WTC11 (cell line): ENCODE data around the gene FBXO48. TPM values are rescaled to one million over a fixed set of nuclear protein-coding genes. Genes with fewer than 3 reads are reported as not detected.

Experiments used
- ATAC-seq: fragments of 200-7000 bp; cut with Tn5 transposase; 2 replicates; pipeline ENCODE4 v1.10.0; 2021; ENCODE audit warnings: mild to moderate bottlenecking, moderate library complexity
- CTCF ChIA-PET: fragments of 300-600 bp; sonication (Branson Sonifier 250); formaldehyde crosslinking; loops from one replicate; lab custom pipeline; 2021; ENCODE audit warnings: antibody characterized with exemption; lab: Charles Lee
- POLR2A ChIA-PET: fragments of 350-600 bp; sonication (Branson Sonifier 250); formaldehyde crosslinking; loops from one replicate; lab custom pipeline; 2021; ENCODE audit warnings: antibody characterized with exemption; lab: Charles Lee
- DNase-seq: peaks from one replicate; pipeline ENCODE4 v3.0.0; 2021; ENCODE audit warnings: low spot score
- H3K27ac Mint-ChIP-seq: 2 replicates; pipeline ENCODE4 v1.8.0; 2021; ENCODE audit warnings: mixed read lengths
- H3K27me3 Mint-ChIP-seq: 2 replicates; pipeline ENCODE4 v1.8.0; 2021; ENCODE audit warnings: low read depth, mild to moderate bottlenecking, moderate library complexity, mixed read lengths
- H3K36me3 Mint-ChIP-seq: 2 replicates; pipeline ENCODE4 v1.8.0; 2021; ENCODE audit warnings: mixed read lengths
- H3K4me1 Mint-ChIP-seq: 2 replicates; pipeline ENCODE4 v1.8.0; 2022; ENCODE audit warnings: mixed read lengths
- H3K4me3 Mint-ChIP-seq: 2 replicates; pipeline ENCODE4 v1.8.0; 2021; ENCODE audit warnings: mild to moderate bottlenecking, moderate library complexity, mixed read lengths
- H3K9me3 Mint-ChIP-seq: 2 replicates; pipeline ENCODE4 v1.8.0; 2021; ENCODE audit warnings: mixed read lengths
- ARID4B ChIP-seq: sonication (generic); formaldehyde crosslinking; IDR thresholded peaks from 2 replicates; pipeline ENCODE4 v1.8.0; 2023; ENCODE audit warnings: missing genetic modification reagents, mild to moderate bottlenecking, borderline replicate concordance
- CREB1 ChIP-seq: sonication (generic); formaldehyde crosslinking; IDR thresholded peaks from 2 replicates; pipeline ENCODE4 v1.8.0; 2023; ENCODE audit warnings: mild to moderate bottlenecking, missing genetic modification reagents
- GRHL2 ChIP-seq: fragments of 250-450 bp; sonication (Bioruptor Pico); IDR thresholded peaks from 2 replicates; pipeline ENCODE4 v1.8.0; 2022; ENCODE audit warnings: mild to moderate bottlenecking, moderate library complexity; ENCODE audit not compliant: insufficient replicate concordance, severe bottlenecking
- HMGA2 ChIP-seq: fragments of 250-450 bp; sonication (Bioruptor Pico); IDR thresholded peaks from 2 replicates; pipeline ENCODE4 v1.4.0; 2021; ENCODE audit warnings: mild to moderate bottlenecking, moderate library complexity
- KAT7 ChIP-seq: sonication (generic); formaldehyde crosslinking; IDR thresholded peaks from 2 replicates; pipeline ENCODE4 v1.8.1; 2023; ENCODE audit warnings: missing genetic modification reagents, mild to moderate bottlenecking, borderline replicate concordance
- MXD4 ChIP-seq: fragments of 250-450 bp; sonication (Bioruptor Pico); IDR thresholded peaks from 2 replicates; pipeline ENCODE4 v1.8.0; 2021; ENCODE audit warnings: mild to moderate bottlenecking, moderate library complexity, borderline replicate concordance
- OVOL2 ChIP-seq: fragments of 250-450 bp; sonication (Bioruptor Pico); IDR thresholded peaks from 2 replicates; pipeline ENCODE4 v1.9.0; 2021; ENCODE audit warnings: mild to moderate bottlenecking, borderline replicate concordance
- PRDM15 ChIP-seq: sonication (generic); formaldehyde crosslinking; IDR thresholded peaks from 2 replicates; pipeline ENCODE4 v1.8.0; 2022; ENCODE audit warnings: missing genetic modification reagents
- SP1 ChIP-seq: sonication (generic); formaldehyde crosslinking; conservative IDR thresholded peaks from 2 replicates; pipeline ENCODE4 v1.8.1; 2022; ENCODE audit warnings: missing genetic modification reagents
- STAT6 ChIP-seq: sonication (generic); formaldehyde crosslinking; conservative IDR thresholded peaks from 2 replicates; pipeline ENCODE4 v1.8.1; 2023; ENCODE audit warnings: mild to moderate bottlenecking, low read depth, missing genetic modification reagents, moderate library complexity
- TEAD1 ChIP-seq: sonication (generic); formaldehyde crosslinking; IDR thresholded peaks from 2 replicates; pipeline ENCODE4 v1.8.0; 2022; ENCODE audit warnings: mild to moderate bottlenecking, missing genetic modification reagents
- ZNF219 ChIP-seq: sonication (generic); formaldehyde crosslinking; IDR thresholded peaks from 2 replicates; pipeline ENCODE4 v1.8.0; 2023; ENCODE audit warnings: missing genetic modification reagents, mild to moderate bottlenecking, borderline replicate concordance
- ZNF263 ChIP-seq: sonication (generic); formaldehyde crosslinking; IDR thresholded peaks from 2 replicates; pipeline ENCODE4 v1.8.1; 2022; ENCODE audit warnings: low read depth, mild to moderate bottlenecking, moderate library complexity, missing genetic modification reagents
- ZNF396 ChIP-seq: fragments of 250-450 bp; sonication (Bioruptor Pico); IDR thresholded peaks from 2 replicates; pipeline ENCODE4 v1.8.0; 2021; ENCODE audit warnings: mild to moderate bottlenecking, moderate library complexity, borderline replicate concordance
- ZNF423 ChIP-seq: fragments of 250-450 bp; sonication (Bioruptor Pico); IDR thresholded peaks from 2 replicates; pipeline ENCODE4 v2.1.2; 2022; ENCODE audit warnings: mild to moderate bottlenecking, moderate library complexity
- total RNA-seq: library from RNA; stranded (reverse); gene quantifications from 3 replicates; pipeline ENCODE4 v1.2.3, GENCODE V29; 2021
- TF ChIP-seq, protein P1 (sequence below): fragments of 250-450 bp; sonication (Bioruptor Pico); conservative IDR thresholded peaks from 2 replicates; pipeline ENCODE4 v1.9.0; 2021; ENCODE audit warnings: mild to moderate bottlenecking
- TF ChIP-seq, protein P2 (sequence below): sonication (generic); formaldehyde crosslinking; IDR thresholded peaks from 2 replicates; pipeline ENCODE4 v1.8.1; 2022; ENCODE audit warnings: low read depth, missing genetic modification reagents, borderline replicate concordance
- TF ChIP-seq, protein P3 (sequence below): fragments of 250-450 bp; sonication (Bioruptor Pico); IDR thresholded peaks from 2 replicates; pipeline ENCODE4 v1.9.0; 2021; ENCODE audit warnings: mild to moderate bottlenecking

Gene FBXO48
- total RNA-seq, 1 experiment from 2014 or later = 1.3 TPM

DNA sequence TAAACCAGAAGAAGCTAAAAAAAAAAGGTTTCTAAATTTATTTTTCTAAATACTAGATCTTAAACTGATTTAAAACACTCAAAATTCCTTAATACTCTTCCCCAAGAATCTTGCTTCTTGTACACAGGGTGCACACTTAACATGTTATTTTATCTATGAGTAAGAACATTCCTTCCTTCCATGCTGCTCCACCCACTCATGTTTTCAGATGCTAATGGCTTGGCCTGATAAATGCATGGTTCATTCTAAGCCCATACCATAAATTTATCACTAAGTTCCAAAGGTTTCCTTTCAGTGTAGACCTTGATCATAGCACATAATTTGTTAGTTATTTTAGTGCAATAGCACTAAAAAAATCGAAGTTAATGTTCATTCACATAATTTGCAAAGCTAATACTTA, 8.1 kb downstream of the FBXO48 start:
- Mint-ChIP-seq H3K4me3 (no peak overlapping the region), H3K36me3 (no peaks in the 10 kb centered on the region), H3K27me3 (no peaks in the 10 kb centered on the region), H3K9me3 (no peaks in the 10 kb centered on the region), H3K4me1 (no peaks in the 10 kb centered on the region), H3K27ac (no peak overlapping the region)
- ChIA-PET POLR2A (no interaction called here), CTCF (no interaction called here)
- DNase-seq (no peak), ATAC-seq (no peak)
- no peak for TF ChIP-seq PRDM15 (CRISPR knock-in tag)
- no peak for TF ChIP-seq SP1 (CRISPR knock-in tag)
- no peak for TF ChIP-seq ZNF396
- TF ChIP-seq ZNF423 (CRISPR knock-in tag) = no peak
- TF ChIP-seq, protein P1, sequence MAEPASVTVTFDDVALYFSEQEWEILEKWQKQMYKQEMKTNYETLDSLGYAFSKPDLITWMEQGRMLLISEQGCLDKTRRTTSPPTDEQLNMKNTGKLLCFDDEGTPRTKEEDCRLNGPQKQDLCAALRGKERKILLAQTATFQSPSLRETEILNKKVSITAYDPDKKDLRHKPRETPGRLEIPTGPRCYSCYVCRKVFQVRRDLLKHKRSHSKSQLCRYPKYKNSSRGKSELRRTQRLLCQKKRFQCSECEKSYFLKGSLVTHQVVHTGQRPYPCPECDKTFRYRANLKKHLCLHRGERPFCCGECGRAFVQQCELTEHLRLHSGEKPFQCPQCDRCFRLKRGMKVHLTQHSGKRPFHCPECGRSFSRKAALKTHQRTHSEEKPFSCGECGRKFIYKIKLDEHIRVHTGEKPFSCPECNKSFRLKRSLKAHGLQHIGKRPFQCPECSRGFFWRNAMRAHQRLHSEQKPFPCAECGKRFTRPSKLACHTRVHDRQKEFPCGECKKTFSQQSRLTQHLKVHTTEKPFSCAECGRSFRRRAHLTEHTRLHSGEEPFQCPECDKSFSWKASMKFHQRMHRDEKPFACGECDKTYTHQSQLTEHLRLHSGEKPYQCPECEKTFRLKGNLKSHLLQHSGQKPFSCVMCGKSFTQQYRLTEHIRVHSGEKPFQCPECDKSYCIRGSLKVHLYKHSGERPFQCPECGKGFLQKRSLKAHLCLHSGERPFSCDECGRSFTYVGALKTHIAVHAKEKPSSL (CRISPR knock-in tag) = no peak
- TF ChIP-seq KAT7 = no peak
- no peak for TF ChIP-seq TEAD1 (CRISPR knock-in tag)
- TF ChIP-seq OVOL2 (CRISPR knock-in tag) = no peak

DNA sequence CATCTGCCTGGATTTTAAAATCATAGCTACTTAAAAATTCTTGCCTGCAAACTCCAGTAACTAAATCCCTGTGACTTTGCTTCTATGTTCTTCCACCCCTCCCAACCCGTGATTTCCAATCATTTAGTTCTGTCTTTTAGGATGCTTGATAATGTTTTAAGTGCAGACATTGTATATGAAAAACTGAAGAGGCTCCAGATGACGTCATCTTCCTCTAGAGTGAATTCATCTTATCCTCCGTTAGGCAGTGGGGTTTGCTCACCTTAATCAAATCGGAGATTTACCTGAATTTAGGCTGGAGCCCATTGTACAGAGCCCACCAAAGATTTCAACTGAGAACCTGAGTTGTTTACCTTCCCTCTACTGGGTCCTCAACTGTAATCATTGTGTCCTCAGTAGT, 10.9 kb downstream of the FBXO48 start:
- DNase-seq (no peak), ATAC-seq (no peak)
- Mint-ChIP-seq H3K27ac (no peak overlapping the region), H3K36me3 (no peaks in the 10 kb centered on the region), H3K4me1 (no peaks in the 10 kb centered on the region), H3K27me3 (no peaks in the 10 kb centered on the region), H3K9me3 (no peaks in the 10 kb centered on the region), H3K4me3 (no peak overlapping the region)
- ChIA-PET POLR2A (interaction anchor here (1.0 kb wide), 1 partner anchor 10 kb away, joined by 4 read pairs; the partner anchor contains the start of gene FBXO48), CTCF (interaction anchor here (0.9 to 1.1 kb wide), 2 partner anchors 139 to 253 kb away, joined by 3 to 4 read pairs; no protein-coding TSS in a partner anchor)
- TF ChIP-seq ARID4B (CRISPR knock-in tag) = no peak
- TF ChIP-seq, protein P2, sequence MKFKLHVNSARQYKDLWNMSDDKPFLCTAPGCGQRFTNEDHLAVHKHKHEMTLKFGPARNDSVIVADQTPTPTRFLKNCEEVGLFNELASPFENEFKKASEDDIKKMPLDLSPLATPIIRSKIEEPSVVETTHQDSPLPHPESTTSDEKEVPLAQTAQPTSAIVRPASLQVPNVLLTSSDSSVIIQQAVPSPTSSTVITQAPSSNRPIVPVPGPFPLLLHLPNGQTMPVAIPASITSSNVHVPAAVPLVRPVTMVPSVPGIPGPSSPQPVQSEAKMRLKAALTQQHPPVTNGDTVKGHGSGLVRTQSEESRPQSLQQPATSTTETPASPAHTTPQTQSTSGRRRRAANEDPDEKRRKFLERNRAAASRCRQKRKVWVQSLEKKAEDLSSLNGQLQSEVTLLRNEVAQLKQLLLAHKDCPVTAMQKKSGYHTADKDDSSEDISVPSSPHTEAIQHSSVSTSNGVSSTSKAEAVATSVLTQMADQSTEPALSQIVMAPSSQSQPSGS (CRISPR knock-in tag) = no peak
- no peak for TF ChIP-seq HMGA2 (CRISPR knock-in tag)
- no peak for TF ChIP-seq ZNF219 (CRISPR knock-in tag)
- TF ChIP-seq, protein P3, sequence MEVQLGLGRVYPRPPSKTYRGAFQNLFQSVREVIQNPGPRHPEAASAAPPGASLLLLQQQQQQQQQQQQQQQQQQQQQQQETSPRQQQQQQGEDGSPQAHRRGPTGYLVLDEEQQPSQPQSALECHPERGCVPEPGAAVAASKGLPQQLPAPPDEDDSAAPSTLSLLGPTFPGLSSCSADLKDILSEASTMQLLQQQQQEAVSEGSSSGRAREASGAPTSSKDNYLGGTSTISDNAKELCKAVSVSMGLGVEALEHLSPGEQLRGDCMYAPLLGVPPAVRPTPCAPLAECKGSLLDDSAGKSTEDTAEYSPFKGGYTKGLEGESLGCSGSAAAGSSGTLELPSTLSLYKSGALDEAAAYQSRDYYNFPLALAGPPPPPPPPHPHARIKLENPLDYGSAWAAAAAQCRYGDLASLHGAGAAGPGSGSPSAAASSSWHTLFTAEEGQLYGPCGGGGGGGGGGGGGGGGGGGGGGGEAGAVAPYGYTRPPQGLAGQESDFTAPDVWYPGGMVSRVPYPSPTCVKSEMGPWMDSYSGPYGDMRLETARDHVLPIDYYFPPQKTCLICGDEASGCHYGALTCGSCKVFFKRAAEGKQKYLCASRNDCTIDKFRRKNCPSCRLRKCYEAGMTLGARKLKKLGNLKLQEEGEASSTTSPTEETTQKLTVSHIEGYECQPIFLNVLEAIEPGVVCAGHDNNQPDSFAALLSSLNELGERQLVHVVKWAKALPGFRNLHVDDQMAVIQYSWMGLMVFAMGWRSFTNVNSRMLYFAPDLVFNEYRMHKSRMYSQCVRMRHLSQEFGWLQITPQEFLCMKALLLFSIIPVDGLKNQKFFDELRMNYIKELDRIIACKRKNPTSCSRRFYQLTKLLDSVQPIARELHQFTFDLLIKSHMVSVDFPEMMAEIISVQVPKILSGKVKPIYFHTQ (CRISPR knock-in tag) = no peak
- no peak for TF ChIP-seq CREB1 (CRISPR knock-in tag)
- TF ChIP-seq MXD4 (CRISPR knock-in tag) = no peak
- TF ChIP-seq ZNF263 (CRISPR knock-in tag) = no peak
- no peak for TF ChIP-seq STAT6 (CRISPR knock-in tag)
- TF ChIP-seq GRHL2 (CRISPR knock-in tag) = no peak
